Measurements from ENCODE around the gene PTPRN2.

DNA sequence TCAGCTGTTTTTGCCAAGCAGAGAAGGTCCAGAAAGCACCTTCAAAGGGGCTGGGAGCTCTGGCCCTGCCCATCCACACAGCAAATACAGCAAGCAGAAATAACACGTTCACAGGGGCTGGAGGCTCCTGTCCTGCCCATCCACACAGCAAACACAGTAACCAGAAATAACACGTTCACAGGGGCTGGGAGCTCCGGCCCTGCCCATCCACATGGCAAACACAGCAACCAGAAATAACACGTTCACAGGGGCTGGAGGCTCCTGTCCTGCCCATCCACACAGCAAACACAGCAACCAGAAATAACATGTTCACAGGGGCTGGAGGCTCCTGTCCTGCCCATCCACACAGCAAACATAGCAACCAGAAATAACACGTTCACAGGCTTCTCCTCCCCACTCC lies 558.1 kb downstream of the PTPRN2 start:
- TF ChIP-seq, protein P1, sequence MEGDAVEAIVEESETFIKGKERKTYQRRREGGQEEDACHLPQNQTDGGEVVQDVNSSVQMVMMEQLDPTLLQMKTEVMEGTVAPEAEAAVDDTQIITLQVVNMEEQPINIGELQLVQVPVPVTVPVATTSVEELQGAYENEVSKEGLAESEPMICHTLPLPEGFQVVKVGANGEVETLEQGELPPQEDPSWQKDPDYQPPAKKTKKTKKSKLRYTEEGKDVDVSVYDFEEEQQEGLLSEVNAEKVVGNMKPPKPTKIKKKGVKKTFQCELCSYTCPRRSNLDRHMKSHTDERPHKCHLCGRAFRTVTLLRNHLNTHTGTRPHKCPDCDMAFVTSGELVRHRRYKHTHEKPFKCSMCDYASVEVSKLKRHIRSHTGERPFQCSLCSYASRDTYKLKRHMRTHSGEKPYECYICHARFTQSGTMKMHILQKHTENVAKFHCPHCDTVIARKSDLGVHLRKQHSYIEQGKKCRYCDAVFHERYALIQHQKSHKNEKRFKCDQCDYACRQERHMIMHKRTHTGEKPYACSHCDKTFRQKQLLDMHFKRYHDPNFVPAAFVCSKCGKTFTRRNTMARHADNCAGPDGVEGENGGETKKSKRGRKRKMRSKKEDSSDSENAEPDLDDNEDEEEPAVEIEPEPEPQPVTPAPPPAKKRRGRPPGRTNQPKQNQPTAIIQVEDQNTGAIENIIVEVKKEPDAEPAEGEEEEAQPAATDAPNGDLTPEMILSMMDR (IDR thresholded peaks at IDR 0.05), result no peak
- TF ChIP-seq POLR2A (IDR thresholded peaks at IDR 0.05), result no peak
- no peak for TF ChIP-seq POLR2AphosphoS5 (IDR thresholded peaks at IDR 0.05)
